GM18519 (cell line): ENCODE results near the gene GPR139.

ENCODE experiments used
- ATAC-seq: cut with Tn5 transposase; IDR thresholded peaks from one replicate; pipeline ENCODE4 v1.9.1; 2021; ENCODE audit warnings: mild to moderate bottlenecking, moderate library complexity; ENCODE audit not compliant: unreplicated experiment, low FRiP score

GPR139 gene

GRCh38 chr16:20073203-20074098, at the start of gene GPR139:
GPR139 (minus strand) TSS chr16:20073890; CDS start chr16:20073616, 274 bp downstream.
- ATAC-seq: no peak

GRCh38 chr16:20122011-20122410, 48.3 kb upstream of the GPR139 start:
- ATAC-seq: no peak

GRCh38 chr16:20114356-20114755, 40.7 kb upstream of the GPR139 start:
- ATAC-seq: no peak

- ATAC-seq: no peak
Observed at GRCh38 chr16:20111143-20111542, 37.5 kb upstream of the GPR139 start.

- ATAC-seq: no peak
Observed at GRCh38 chr16:20107083-20107482, 33.4 kb upstream of the GPR139 start.

GRCh38 chr16:20104563-20105183, 31.0 kb upstream of the GPR139 start:
- no peak for ATAC-seq

GRCh38 chr16:20102521-20102920, 28.8 kb upstream of the GPR139 start:
- no peak for ATAC-seq

GRCh38 chr16:20102021-20102420, 28.3 kb upstream of the GPR139 start:
- ATAC-seq: no peak

- ATAC-seq: no peak
Observed at GRCh38 chr16:20099375-20099774, 25.7 kb upstream of the GPR139 start.

GRCh38 chr16:20094157-20094556, 20.5 kb upstream of the GPR139 start:
- ATAC-seq: no peak

GRCh38 chr16:20089246-20089965, 15.7 kb upstream of the GPR139 start:
- no peak for ATAC-seq

- ATAC-seq: no peak
Observed at GRCh38 chr16:20084624-20085226, 11.0 kb upstream of the GPR139 start.

GRCh38 chr16:20079106-20079505, 5.4 kb upstream of the GPR139 start:
- no peak for ATAC-seq

GRCh38 chr16:20075243-20075642, 1.6 kb upstream of the GPR139 start:
- no peak for ATAC-seq

GRCh38 chr16:20074099-20074991, 655 bp upstream of the GPR139 start:
- no peak for ATAC-seq

- ATAC-seq: no peak
Observed at GRCh38 chr16:20072874-20073202, 852 bp downstream of the GPR139 start.

GRCh38 chr16:20072146-20072873, 1.4 kb downstream of the GPR139 start:
- ATAC-seq: no peak

- no peak for ATAC-seq
Observed at GRCh38 chr16:20064931-20065330, 8.8 kb downstream of the GPR139 start.

GRCh38 chr16:20064520-20064919, 9.2 kb downstream of the GPR139 start:
- no peak for ATAC-seq
